H1 (cell line): ENCODE results near the gene IFI44L. TPM values are rescaled to one million over a fixed set of nuclear protein-coding genes. Genes with fewer than 3 reads are reported as not detected.

Source experiments
- CTCF ChIA-PET: fragments of 300-600 bp; sonication (Branson Sonifier 250); formaldehyde crosslinking; loops from one replicate; lab custom pipeline; 2021; ENCODE audit not compliant: partially characterized antibody; lab: Charles Lee
- POLR2A ChIA-PET: fragments of 300-600 bp; sonication (Branson Sonifier 250); formaldehyde crosslinking; loops from one replicate; lab custom pipeline; 2021; ENCODE audit warnings: inconsistent platforms; ENCODE audit not compliant: partially characterized antibody; lab: Charles Lee
- DNase-seq, 2 experiments: peaks; one replicate each; pipeline versions ENCODE4 v3.0.0 to v3.0.0-alpha.2; 2010 to 2022; ENCODE audit warnings: low spot score in 2 of 2, low read depth in 1 of 2, mixed read lengths in 1 of 2
- FAIRE-seq: peaks from 2 replicates; lab custom pipeline; 2011; peaks lifted over from hg19 to GRCh38; lab: Jason Lieb, UNC
- H2AFZ ChIP-seq: 2 replicates; pipeline ENCODE4 v1.8.1; 2012; ENCODE audit warnings: low read length, inconsistent platforms
- H2AK5ac ChIP-seq: 2 replicates; pipeline ENCODE4 v1.6.1; 2013; ENCODE audit warnings: low read depth, low read length
- H2BK120ac ChIP-seq: replicated peaks from 2 replicates; pipeline ENCODE3; 2013; ENCODE audit warnings: low read depth, low read length, inconsistent platforms
- H2BK12ac ChIP-seq: 2 replicates; pipeline ENCODE4 v1.6.1; 2013; ENCODE audit warnings: low read depth, low read length
- H2BK15ac ChIP-seq: 2 replicates; pipeline ENCODE4 v1.6.1; 2013; ENCODE audit warnings: low read length
- H2BK20ac ChIP-seq: 2 replicates; pipeline ENCODE4 v1.6.1; 2013; ENCODE audit warnings: low read length
- H2BK5ac ChIP-seq: 2 replicates; pipeline ENCODE4 v1.6.1; 2013; ENCODE audit warnings: low read depth, low read length
- H3K14ac ChIP-seq: 2 replicates; pipeline ENCODE4 v1.6.1; 2013; ENCODE audit warnings: inconsistent platforms; ENCODE audit not compliant: insufficient read length
- H3K18ac ChIP-seq: 2 replicates; pipeline ENCODE4 v1.6.1; 2013; ENCODE audit warnings: low read length; ENCODE audit errors: extremely low read depth
- H3K23ac ChIP-seq: 2 replicates; pipeline ENCODE4 v1.6.1; 2013; ENCODE audit warnings: inconsistent platforms; ENCODE audit not compliant: insufficient read length
- H3K23me2 ChIP-seq: 2 replicates; pipeline ENCODE4 v1.6.1; 2013; ENCODE audit warnings: low read depth, low read length
- H3K27ac ChIP-seq: 2 replicates; pipeline ENCODE4 v1.6.1; 2011; ENCODE audit warnings: low read depth, low read length, inconsistent platforms
- H3K27me3 ChIP-seq, 4 experiments: replicated peaks in 1 of 4; 1 replicate in 1 of 4; 2 replicates in 3 of 4; pipeline versions ENCODE4 v1.6.1 to v1.8.1; 2011 to 2013; ENCODE audit warnings: low read length in 3 of 4, mild to moderate bottlenecking in 3 of 4, inconsistent platforms in 2 of 4, mixed read lengths in 2 of 4, moderate library complexity in 1 of 4; ENCODE audit not compliant: control insufficient read depth in 3 of 4, insufficient read depth in 3 of 4; ENCODE audit errors: extremely low read depth in 1 of 4
- H3K36me3 ChIP-seq, 4 experiments: 2 replicates each; pipeline versions ENCODE4 v1.6.1 to v1.8.1; 2011 to 2013; ENCODE audit warnings: mild to moderate bottlenecking in 4 of 4, low read length in 3 of 4, moderate library complexity in 2 of 4, control low read depth in 1 of 4, inconsistent platforms in 1 of 4; ENCODE audit not compliant: insufficient read depth in 4 of 4, control insufficient read depth in 2 of 4
- H3K4ac ChIP-seq: replicated peaks from 2 replicates; pipeline ENCODE3; 2013; ENCODE audit warnings: low read length, low read depth, mixed read lengths, inconsistent platforms; ENCODE audit not compliant: insufficient read length
- H3K4me1 ChIP-seq, 4 experiments: replicated peaks in 1 of 4; 1 replicate in 1 of 4; 2 replicates in 3 of 4; pipeline versions ENCODE4 v1.6.1 to v1.8.1; 2011 to 2013; ENCODE audit warnings: low read length in 3 of 4, inconsistent platforms in 2 of 4, mixed read lengths in 1 of 4; ENCODE audit not compliant: insufficient read depth in 4 of 4, control insufficient read depth in 3 of 4
- H3K4me2 ChIP-seq, 2 experiments: 2 replicates each; pipeline versions ENCODE4 v1.6.1 to v1.8.1; 2011 to 2013; ENCODE audit warnings: low read depth in 2 of 2, low read length in 2 of 2, control low read depth in 1 of 2, inconsistent platforms in 1 of 2, mild to moderate bottlenecking in 1 of 2; ENCODE audit not compliant: insufficient read depth in 1 of 2
- H3K4me3 ChIP-seq, 4 experiments: fragments of 200-600, 300-600 bp in 1 of 4; sonication (generic), shearing (Covaris generic), sonication (Bioruptor Twin) in 1 of 4; 2 replicates each; pipeline versions ENCODE4 v1.5.1 to v1.8.1; 2011 to 2016; ENCODE audit warnings: low read length in 4 of 4, low read depth in 3 of 4, control low read depth in 2 of 4, inconsistent platforms in 2 of 4, mild to moderate bottlenecking in 2 of 4, mixed read lengths in 1 of 4, moderate library complexity in 1 of 4; ENCODE audit not compliant: insufficient read depth in 2 of 4; ENCODE audit errors: extremely low read depth in 1 of 4
- H3K56ac ChIP-seq: replicated peaks from 2 replicates; pipeline ENCODE3; 2013; ENCODE audit warnings: low read depth, mild to moderate bottlenecking, mixed read lengths, low read length, inconsistent platforms; ENCODE audit not compliant: insufficient read length
- H3K79me1 ChIP-seq: 2 replicates; pipeline ENCODE4 v1.6.1; 2013; ENCODE audit warnings: low read depth, low read length, control low read depth
- H3K79me2 ChIP-seq, 2 experiments: 2 replicates each; pipeline versions ENCODE4 v1.6.1 to v1.8.1; 2012 to 2013; ENCODE audit warnings: low read length in 2 of 2, mild to moderate bottlenecking in 2 of 2, inconsistent platforms in 1 of 2; ENCODE audit not compliant: insufficient read depth in 2 of 2, control insufficient read depth in 1 of 2
- H3K9ac ChIP-seq, 4 experiments: replicated peaks in 1 of 4; 1 replicate in 1 of 4; 2 replicates in 3 of 4; pipeline versions ENCODE4 v1.6.1 to v1.8.1; 2011 to 2013; ENCODE audit warnings: low read depth in 3 of 4, low read length in 3 of 4, control low read depth in 2 of 4, mild to moderate bottlenecking in 2 of 4, moderate library complexity in 2 of 4, inconsistent platforms in 1 of 4; ENCODE audit errors: extremely low read depth in 1 of 4
- H3K9me3 ChIP-seq, 2 experiments: 2 replicates each; pipeline versions ENCODE4 v1.6.1 to v1.8.1; 2012 to 2013; ENCODE audit warnings: mild to moderate bottlenecking in 2 of 2, moderate library complexity in 2 of 2, control low read depth in 1 of 2, inconsistent platforms in 1 of 2, low read depth in 1 of 2, low read length in 1 of 2, mixed read lengths in 1 of 2; ENCODE audit not compliant: insufficient read depth in 2 of 2
- H4K20me1 ChIP-seq, 2 experiments: replicated peaks in 1 of 2; 2 replicates each; pipeline versions ENCODE3 to v1.8.1; 2011 to 2013; ENCODE audit warnings: inconsistent platforms in 2 of 2, low read length in 2 of 2, mild to moderate bottlenecking in 1 of 2; ENCODE audit not compliant: insufficient read depth in 2 of 2, control insufficient read depth in 1 of 2
- H4K5ac ChIP-seq: 2 replicates; pipeline ENCODE4 v1.6.1; 2013; ENCODE audit warnings: low read length, low read depth, mixed read lengths, inconsistent platforms; ENCODE audit not compliant: insufficient read length
- H4K8ac ChIP-seq: 2 replicates; pipeline ENCODE4 v1.8.0; 2013; ENCODE audit warnings: mild to moderate bottlenecking, moderate library complexity, low read length, inconsistent platforms; ENCODE audit not compliant: insufficient read depth; ENCODE audit errors: extremely low read depth
- H4K91ac ChIP-seq: replicated peaks from 2 replicates; pipeline ENCODE3; 2013; ENCODE audit warnings: low read length, mixed read lengths, inconsistent platforms; ENCODE audit not compliant: insufficient read length
- BACH1 ChIP-seq: IDR thresholded peaks from 2 replicates; pipeline ENCODE4 v1.6.1; 2012; ENCODE audit warnings: low read length, improper control_type of control experiment
- EGR1 ChIP-seq: IDR thresholded peaks from 2 replicates; pipeline ENCODE4 v1.6.1; 2011; ENCODE audit warnings: low read depth, low read length, borderline replicate concordance
- RFX5 ChIP-seq: IDR thresholded peaks from 2 replicates; pipeline ENCODE4 v1.6.1; 2011; ENCODE audit warnings: low read depth, low read length, improper control_type of control experiment, borderline replicate concordance
- YY1 ChIP-seq: IDR thresholded peaks from 2 replicates; pipeline ENCODE4 v1.6.1; 2011; ENCODE audit warnings: low read depth, mild to moderate bottlenecking, low read length
- WGBS, 2 experiments: shearing (Covaris generic) in 1 of 2; methylation state at CpG; one replicate each; pipeline versions ENCODE4 v1.1.6 to v1.1.7; 2013 to 2015; ENCODE audit warnings: low lambda C conversion rate in 2 of 2, mixed read lengths in 2 of 2, inconsistent platforms in 1 of 2, low coverage in 1 of 2, missing lambda C conversion rate in 1 of 2; ENCODE audit not compliant: insufficient replicate concordance in 2 of 2, insufficient coverage in 1 of 2, insufficient read length in 1 of 2; ENCODE audit errors: extremely low coverage in 1 of 2, missing lambda C conversion rate in 1 of 2; 5-methylcytosine and 5-hydroxymethylcytosine counted together
- polyA plus RNA-seq, 7 experiments: library from polyadenylated mRNA; depleted of rRNA in 3 of 7; stranded (reverse) in 5 of 7; unstranded in 2 of 7; fragments of >200 nt in 5 of 7; fragments of 200-250 nt in 2 of 7; gene quantifications; 1 replicate in 5 of 7; 2 replicates in 1 of 7; 4 replicates in 1 of 7; pipeline versions ENCODE4 v1.2.1 to v1.2.3, GENCODE V29; 2011 to 2013; ENCODE audit warnings: missing spikeins in 2 of 7, mixed read lengths in 2 of 7
- total RNA-seq: library from RNA; stranded (reverse); fragmentation: NEBNext Ultra II Directional; extraction: Animal tissue kit (Norgen Biotek cat#: 25700); gene quantifications from 2 replicates; pipeline ENCODE4 v1.2.1, GENCODE V29; 2021

The IFI44L gene
- total and polyA plus RNA-seq, 2 of the 8 experiments (the other 6 are each of a cell fraction or from before 2014, with no cell fraction given) = not detected

DNA sequence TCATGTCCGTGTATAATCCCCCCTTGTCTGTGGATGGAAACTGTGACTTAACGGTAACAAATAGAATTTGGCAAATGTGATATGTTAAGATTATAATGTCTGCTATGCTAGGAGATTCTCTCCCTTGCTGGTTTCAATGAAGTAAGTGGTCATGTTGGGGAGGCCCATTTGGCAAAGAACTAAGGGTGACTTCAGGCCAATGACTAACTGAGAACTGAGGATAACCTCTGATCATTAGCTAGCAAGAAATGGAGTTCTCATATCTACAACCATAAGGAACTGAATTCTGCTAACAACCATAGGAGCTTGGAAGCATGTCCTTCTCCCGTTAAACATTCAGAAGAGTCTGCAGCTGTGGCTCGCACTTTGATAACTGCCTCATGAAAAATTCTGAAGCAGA is 2.3 kb downstream of the IFI44L start:
- H4K91ac ChIP-seq = no peak overlapping the region
- POLR2A ChIA-PET = no interaction called here

More for the DNA sequence above, 2.3 kb downstream of the IFI44L start:
- no peaks in the 10 kb centered on the region for H3K23me2 ChIP-seq
- H3K9me3 ChIP-seq = no peaks in the 10 kb centered on the region
- H3K4me2 ChIP-seq = no peak overlapping the region
- no peak overlapping the region for H4K8ac ChIP-seq
- H3K27me3 ChIP-seq = no peaks in the 10 kb centered on the region
- TF ChIP-seq YY1 (no peak), EGR1 (no peak), BACH1 (no peak), RFX5 (no peak)
- no peak overlapping the region for H3K4ac ChIP-seq
- H2BK15ac ChIP-seq = no peak overlapping the region
- 92% methylated on average over 4 of the region's 4 CpGs; no CpG with 5 or more reads in 1 of the 2 experiments for WGBS, 2 experiments
- no peak overlapping the region for H2AK5ac ChIP-seq
- no peaks in the 10 kb centered on the region for H3K4me1 ChIP-seq
- no peak for DNase-seq
- no peak overlapping the region for H3K56ac ChIP-seq
- no peaks in the 10 kb centered on the region for H3K79me2 ChIP-seq
- H2BK12ac ChIP-seq = no peak overlapping the region
- H3K18ac ChIP-seq = no peak overlapping the region
- FAIRE-seq = no peak
- CTCF ChIA-PET = interaction anchor here (0.7 to 1.3 kb wide), 5 partner anchors 14 to 1629 kb away, joined by 3 to 6 read pairs (median 4); no protein-coding TSS in a partner anchor
- no peak overlapping the region for H3K27ac ChIP-seq
- H3K36me3 ChIP-seq = no peaks in the 10 kb centered on the region
- H2BK5ac ChIP-seq = no peak overlapping the region
- no peaks in the 10 kb centered on the region for H3K79me1 ChIP-seq
- H4K20me1 ChIP-seq = no peaks in the 10 kb centered on the region
- no peak overlapping the region for H3K9ac ChIP-seq
- H3K14ac ChIP-seq = no peak overlapping the region
- no peak overlapping the region for H2AFZ ChIP-seq
- H4K5ac ChIP-seq = no peak overlapping the region
- H3K23ac ChIP-seq = no peak overlapping the region
- no peak overlapping the region for H2BK20ac ChIP-seq
- H3K4me3 ChIP-seq = no peak overlapping the region
- no peak overlapping the region for H2BK120ac ChIP-seq
